Measurements from ENCODE around the gene DCLK1.

The DCLK1 gene

GRCh38 chr13:35768551-35768950 lies 362.6 kb downstream of the DCLK1 start:
- no peak for TF ChIP-seq CTCF (IDR thresholded peaks at IDR 0.05; ENCODE audit: control insufficient read depth, insufficient read depth, low read depth, low read length, missing control alignments)
- H3K4me3 ChIP-seq (ENCODE audit: control insufficient read depth, low read depth, low read length) = no peak overlapping the region
- peak; percentile 16 for DNase-seq (ENCODE audit: low read depth)

GRCh38 chr13:35768073-35768472 lies 363.1 kb downstream of the DCLK1 start:
- no peak overlapping the region for H3K4me3 ChIP-seq (ENCODE audit: control insufficient read depth, low read depth, low read length)
- DNase-seq (ENCODE audit: low read depth) = no peak

DNA sequence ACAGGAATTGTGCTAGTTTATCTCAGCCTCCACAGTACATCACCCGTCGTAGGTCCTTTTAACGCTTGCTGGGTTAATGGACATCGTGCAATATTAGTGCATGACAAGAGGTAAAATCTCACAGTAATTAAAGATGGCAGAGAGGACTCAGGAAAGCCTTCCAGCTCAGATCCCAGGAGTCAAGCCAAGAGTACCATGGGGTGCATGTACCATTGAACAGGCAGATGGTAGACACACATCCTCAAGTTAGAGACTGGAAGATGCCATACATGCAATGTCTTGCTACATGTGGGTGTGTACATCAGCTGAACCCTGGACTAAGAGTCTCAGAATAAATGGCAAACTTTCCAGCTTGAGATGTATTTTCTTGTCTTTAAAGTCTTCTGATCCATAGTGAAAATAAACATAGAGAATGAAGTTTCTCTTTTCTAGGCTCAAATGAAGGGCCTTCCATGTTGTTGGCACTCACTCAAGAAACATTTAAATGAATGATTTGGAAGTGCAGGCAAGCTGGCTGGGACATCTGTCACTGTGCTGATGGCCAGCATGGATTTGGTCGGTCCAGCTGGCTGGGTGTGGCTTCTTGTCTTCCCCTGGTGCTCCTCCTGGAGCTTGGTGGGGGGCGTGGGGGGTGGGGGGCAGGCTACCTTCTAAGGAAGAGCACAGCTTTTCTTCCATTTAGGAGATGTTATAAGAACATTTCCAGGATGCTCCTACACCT lies 363.8 kb downstream of the DCLK1 start:
- no peak overlapping the region for H3K4me3 ChIP-seq (ENCODE audit: control insufficient read depth, low read depth, low read length)
- no peak for TF ChIP-seq CTCF (IDR thresholded peaks at IDR 0.05; ENCODE audit: control insufficient read depth, insufficient read depth, low read depth, low read length, missing control alignments)
- no peak for DNase-seq (ENCODE audit: low read depth)

More at GRCh38 chr13:35768073-35768472, 363.1 kb downstream of the DCLK1 start:
- no peak for TF ChIP-seq CTCF (IDR thresholded peaks at IDR 0.05; ENCODE audit: control insufficient read depth, insufficient read depth, low read depth, low read length, missing control alignments)

DNA sequence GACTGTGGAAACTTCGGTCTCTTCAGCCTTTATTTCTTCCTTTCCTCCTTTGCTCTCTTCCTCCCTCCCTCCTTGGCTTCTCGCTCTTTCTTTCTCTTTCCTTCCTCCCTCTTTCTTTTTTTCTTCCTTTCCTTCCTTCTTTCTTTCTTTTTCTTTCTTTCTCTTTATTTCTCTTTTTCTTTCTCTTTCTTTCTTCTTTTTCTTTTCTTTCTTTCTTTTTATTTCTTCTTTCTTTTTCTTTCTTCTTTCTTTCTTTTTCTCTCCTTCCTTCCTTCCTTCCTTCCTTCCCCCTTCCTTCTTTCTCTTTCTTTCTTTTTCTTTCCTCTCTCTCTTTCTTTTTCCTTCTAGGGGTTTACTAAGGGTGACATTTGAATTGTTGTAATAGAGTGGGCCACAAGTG lies 364.5 kb downstream of the DCLK1 start:
- no peak for TF ChIP-seq CTCF (IDR thresholded peaks at IDR 0.05; ENCODE audit: control insufficient read depth, insufficient read depth, low read depth, low read length, missing control alignments)
- H3K4me3 ChIP-seq (ENCODE audit: control insufficient read depth, low read depth, low read length) = no peak overlapping the region
- DNase-seq (ENCODE audit: low read depth) = no peak

DNA sequence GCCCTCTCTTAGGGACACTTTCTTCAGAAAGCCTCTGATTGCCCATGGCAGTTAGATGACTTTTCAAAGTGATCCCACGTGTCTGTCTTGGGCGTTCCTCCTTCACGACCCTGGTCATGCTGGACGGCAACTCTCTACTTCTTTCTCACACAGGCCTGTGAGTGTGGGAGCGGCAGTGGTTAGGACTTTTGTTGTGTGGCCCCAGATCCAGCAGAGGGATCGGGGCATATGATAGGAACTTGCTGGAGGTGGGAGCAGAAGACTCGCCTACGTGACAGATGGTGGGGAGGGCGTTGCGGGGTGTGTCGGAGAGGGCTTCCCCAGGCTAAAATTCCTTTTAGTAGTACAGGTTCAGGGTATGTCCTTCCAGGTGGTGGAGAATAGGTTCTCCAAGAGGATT lies 365.2 kb downstream of the DCLK1 start:
- no peak for TF ChIP-seq CTCF (IDR thresholded peaks at IDR 0.05; ENCODE audit: control insufficient read depth, insufficient read depth, low read depth, low read length, missing control alignments)
- no peak for DNase-seq (ENCODE audit: low read depth)
- no peak overlapping the region for H3K4me3 ChIP-seq (ENCODE audit: control insufficient read depth, low read depth, low read length)

DNA sequence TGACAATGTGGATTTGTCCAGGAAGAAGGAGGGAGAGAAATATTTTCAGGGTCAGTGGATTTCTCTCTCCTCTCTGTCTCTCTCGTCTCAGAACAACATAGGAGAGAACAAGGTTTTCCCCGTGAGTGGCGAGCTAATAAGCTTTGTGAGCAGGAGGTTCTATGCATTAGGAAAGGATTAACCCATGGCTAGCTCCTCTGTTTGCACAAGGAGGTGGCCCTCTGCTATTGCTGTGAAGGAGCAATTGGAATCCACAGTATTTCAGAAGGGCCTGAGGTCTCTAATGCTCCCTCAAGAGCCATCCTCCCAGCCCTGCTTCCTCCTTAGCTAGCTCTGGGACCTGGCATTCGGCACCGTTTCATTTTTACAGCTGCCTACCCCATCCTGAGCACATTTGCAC lies 365.8 kb downstream of the DCLK1 start:
- H3K4me3 ChIP-seq (ENCODE audit: control insufficient read depth, low read depth, low read length) = no peak overlapping the region
- no peak for TF ChIP-seq CTCF (IDR thresholded peaks at IDR 0.05; ENCODE audit: control insufficient read depth, insufficient read depth, low read depth, low read length, missing control alignments)
- DNase-seq (ENCODE audit: low read depth) = no peak

All from AG09309 (cell line).